ENCODE data around the gene TBC1D10A.

Gene TBC1D10A

DNA sequence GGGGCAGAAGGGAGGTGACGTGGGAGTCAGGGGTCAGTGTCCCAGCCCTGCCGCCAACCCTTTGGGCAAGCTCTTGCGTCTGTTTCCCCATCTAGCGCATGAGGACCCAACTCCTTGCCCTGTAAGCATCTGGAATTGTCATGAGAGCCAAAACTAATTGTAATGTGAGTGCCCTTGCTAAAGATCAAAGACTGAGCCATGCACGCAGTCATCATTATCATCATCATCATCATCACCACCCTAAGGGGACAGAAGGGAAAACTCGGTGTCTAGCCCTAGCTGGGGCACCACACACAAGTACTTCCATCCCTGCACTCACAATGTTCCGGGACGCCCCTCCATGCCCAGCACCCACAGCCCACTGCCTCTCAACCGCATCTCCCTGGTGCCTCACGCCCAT lies 82.7 kb downstream of the TBC1D10A start:
- no peak for DNase-seq

GRCh38 chr22:30243661-30244060 lies 83.1 kb downstream of the TBC1D10A start:
- no peak for DNase-seq
